ENCODE data around the gene LYPD3. TPM values are rescaled to one million over a fixed set of nuclear protein-coding genes. Genes with fewer than 3 reads are reported as not detected.
"Not testable (repeated sequence)": the region's sequence is repeated elsewhere in the genome, so short reads cannot be mapped to it uniquely, and the experiment has no call there.

Gene LYPD3
- 1 to 10 TPM; 1.4 to 3.4 (median 1.9) TPM for polyA plus RNA-seq (ENCODE audit: insufficient read length in 4 of 4)

DNA sequence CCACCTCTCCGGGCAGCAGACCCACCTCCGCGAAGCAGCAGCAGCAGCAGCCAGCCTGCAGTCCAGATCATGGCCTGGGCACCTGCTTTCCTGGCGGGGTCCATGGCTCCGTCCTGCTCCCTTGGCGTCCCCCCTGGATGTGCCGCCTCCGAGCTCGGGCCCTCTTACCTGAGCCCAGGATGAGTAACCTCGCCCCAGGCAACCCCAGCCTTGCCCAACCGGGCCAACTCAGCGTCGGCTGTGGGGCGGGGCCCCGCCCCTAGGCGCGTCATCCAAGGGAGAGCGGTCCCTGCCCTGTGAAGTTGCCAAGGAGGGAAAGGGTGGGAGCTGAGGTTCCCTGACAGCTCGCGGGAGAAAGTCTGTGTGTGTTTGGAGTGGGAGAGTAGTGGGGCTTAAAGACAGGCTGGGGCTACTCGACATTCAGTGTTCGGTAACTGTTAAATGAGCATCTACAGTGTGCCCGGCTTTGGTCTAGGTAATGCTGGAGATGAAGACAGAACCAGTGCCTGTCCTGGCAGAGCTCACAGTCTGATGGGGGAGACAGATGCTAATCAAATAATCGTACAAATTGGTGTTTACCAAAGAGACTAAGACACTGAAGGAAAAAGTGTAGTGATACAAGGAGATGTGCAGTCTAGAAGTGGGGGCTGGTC, at the start of gene LYPD3:
Gene LYPD3, minus strand, starts transcription at position 141 of the 653 bp plus-strand sequence. Its CDS starts 37 bp downstream, at position 104.
- no peak for DNase-seq (ENCODE audit: low read depth in 4 of 4, low spot score in 2 of 4)

DNA sequence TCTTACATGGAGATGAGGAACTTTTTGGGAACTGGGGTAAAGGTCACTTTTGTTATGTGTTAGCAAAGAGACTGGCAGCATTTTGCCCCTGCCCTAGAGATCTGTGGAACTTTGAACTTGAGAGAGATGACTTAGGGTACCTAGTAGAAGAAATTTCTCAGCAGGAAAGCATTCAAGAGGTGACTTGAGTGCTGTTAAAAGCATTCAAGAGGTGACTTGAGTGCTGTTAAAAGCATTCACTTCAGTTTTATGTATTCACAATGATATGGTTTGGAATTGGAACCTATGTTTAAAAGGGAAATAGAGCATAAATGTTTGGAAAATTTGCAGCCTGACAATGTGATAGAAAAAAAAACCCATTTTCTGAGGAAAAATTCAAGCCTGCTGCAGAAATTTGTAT, 47.0 kb upstream of the LYPD3 start:
- DNase-seq (ENCODE audit: low read depth in 4 of 4, low spot score in 2 of 4) = not testable (repeated sequence)

DNA sequence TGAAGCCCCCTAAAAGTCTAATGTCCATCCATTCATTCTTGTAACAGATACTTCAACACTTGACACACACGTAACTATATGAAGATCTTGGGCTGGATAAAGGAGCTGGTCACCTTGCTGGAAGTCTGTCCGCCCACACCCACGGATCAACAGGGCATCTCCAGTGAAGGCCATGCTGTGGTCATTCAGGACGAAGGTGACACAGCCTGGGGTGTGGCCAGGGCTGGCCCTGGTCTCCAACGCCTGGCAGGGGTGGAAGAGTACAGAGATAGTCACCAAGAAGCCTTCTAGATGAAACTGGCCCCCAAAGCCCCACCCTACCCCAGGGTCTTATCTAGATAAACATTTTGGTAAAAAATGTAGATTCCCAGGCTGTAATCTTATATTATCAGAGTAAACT, 45.9 kb upstream of the LYPD3 start:
- DNase-seq (ENCODE audit: low read depth in 4 of 4, low spot score in 2 of 4) = no peak

DNA sequence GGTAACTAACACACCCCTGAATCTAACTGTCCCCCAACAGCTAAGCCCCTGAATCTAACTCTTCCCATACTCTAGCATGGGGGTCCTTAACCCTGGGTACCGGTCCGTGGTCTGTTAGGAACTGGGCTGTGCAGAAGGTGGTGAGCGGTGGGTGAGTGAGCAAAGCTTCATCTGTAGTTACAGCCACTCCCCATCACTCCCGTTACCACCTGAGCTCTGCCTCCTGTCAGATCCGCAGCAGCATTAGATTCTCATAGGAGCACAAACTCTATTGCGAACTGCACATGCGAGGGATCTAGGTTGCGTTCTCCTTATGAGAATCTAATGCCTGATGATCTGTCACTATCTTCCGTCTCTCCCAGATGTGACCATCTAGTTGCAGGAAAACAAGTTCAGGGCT, 45.3 kb upstream of the LYPD3 start:
- no peak for DNase-seq (ENCODE audit: low read depth in 4 of 4, low spot score in 2 of 4)

DNA sequence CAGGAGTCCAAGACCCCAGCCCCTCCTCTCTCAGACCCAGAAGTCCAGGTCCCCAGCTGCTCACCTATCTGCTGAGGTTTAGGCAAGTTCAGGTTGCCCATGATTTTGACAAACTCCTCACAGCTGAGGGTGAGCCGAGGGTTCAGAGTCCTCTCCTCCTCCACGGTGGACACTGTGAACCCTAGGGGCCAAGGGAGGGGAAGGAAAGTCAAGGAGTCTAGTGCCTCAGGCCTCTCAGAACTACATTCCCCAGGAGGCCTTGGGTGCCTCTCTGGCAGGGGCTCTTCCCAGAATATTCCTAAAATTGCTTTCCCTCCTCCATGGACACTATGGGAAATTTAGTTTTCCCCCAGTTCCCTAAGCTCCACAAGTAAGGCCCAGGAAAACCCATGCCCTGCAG, 42.5 kb upstream of the LYPD3 start:
- no peak for DNase-seq (ENCODE audit: low read depth in 4 of 4, low spot score in 2 of 4)

DNA sequence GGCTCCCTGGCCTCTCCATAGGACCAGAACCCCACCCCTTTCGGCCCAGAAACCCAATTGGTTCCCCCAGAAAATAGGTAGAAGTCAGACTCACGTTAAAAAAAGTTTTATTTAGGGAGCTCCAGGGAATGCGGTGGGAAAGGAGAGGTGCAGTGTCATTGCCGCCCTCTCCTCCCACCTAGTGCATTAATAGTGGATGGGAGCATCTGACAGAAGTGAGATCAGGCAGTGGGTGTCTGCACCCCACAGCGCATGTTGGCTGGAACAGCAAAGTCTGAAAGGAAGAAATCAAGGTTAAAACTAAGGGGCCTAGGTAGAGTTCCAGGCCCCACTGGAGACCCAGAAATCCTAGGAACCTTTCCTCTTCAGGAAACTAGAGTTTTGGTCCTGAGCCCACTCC, 41.2 kb upstream of the LYPD3 start:
- DNase-seq (ENCODE audit: low read depth in 4 of 4, low spot score in 2 of 4) = no peak

DNA sequence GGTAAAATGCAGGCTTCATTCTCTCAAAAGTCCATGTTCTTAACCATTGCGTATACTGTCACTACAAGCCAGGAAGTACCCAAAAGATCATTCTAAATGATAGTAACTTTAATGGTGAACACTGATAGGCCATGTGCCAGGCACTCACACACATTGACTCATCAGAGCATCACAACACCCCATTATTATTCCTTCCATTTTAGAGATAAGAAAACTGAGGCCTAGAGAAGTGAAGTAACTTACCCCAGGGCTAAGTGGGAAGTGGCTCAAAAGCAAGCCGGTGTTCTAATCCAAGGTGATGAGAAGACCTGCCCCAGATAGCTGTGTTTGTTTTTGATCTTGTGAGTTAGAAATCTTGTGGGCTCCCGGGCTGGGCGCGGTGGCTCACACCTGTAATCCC, 40.5 kb upstream of the LYPD3 start:
- DNase-seq (ENCODE audit: low read depth in 4 of 4, low spot score in 2 of 4) = no peak

DNA sequence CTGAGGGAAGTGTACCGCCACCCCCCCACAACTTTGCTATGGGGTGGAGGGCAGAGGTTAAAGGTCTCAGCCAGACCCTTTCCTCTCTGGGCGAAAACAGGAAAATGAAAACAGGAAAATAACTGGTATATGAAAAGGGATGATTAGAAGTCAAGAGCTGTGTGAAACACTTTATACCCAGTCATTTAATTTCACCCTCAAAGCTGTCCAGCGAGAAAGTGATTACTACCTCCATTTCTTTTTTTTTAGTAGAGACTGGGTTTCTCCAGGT, 39.7 kb upstream of the LYPD3 start:
- no peak for DNase-seq (ENCODE audit: low read depth in 4 of 4, low spot score in 2 of 4)

DNA sequence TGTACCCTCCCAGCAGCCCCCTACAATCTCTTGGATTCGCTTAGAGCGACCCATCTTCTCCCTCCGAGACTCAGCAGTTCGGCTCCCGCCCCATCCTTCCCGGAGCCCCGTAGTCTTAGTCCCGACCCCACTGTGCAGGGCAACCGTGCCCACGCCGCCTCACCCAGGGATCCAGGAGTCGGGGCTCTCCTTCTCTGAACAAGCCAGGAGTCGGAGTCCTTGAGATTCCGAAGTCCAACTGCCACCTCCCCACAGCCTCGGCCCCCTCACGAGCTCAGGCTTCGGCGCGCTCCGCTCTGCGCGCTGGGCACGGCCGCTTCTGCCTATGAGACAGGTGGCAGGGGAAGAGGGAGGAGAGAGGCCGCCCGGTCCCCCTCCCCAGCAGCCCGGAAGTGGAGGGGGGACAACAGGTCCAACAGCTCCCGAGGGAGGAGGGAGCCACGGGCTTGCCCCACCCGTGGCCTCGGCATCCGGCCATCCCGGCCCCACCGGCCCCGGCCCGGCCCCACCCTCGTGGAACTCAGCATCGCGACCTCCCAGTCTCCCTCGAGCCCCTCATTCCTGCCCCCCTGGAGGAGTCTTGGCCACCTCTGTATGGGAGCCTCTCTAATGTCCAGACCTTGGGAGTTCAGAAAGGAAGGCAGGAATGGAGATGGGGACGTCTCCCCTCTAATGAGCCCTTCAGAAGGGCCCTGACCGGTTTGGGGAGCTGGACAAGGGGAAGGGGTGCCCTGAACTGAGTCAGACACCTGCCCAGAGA, 39.2 kb upstream of the LYPD3 start, which contains the start of gene PHLDB3:
Gene PHLDB3, minus strand, starts transcription at position 321 of the 760 bp plus-strand sequence. CDS start 628 bp downstream, outside the sequence.
- DNase-seq (ENCODE audit: low read depth in 4 of 4, low spot score in 2 of 4) = no peak

DNA sequence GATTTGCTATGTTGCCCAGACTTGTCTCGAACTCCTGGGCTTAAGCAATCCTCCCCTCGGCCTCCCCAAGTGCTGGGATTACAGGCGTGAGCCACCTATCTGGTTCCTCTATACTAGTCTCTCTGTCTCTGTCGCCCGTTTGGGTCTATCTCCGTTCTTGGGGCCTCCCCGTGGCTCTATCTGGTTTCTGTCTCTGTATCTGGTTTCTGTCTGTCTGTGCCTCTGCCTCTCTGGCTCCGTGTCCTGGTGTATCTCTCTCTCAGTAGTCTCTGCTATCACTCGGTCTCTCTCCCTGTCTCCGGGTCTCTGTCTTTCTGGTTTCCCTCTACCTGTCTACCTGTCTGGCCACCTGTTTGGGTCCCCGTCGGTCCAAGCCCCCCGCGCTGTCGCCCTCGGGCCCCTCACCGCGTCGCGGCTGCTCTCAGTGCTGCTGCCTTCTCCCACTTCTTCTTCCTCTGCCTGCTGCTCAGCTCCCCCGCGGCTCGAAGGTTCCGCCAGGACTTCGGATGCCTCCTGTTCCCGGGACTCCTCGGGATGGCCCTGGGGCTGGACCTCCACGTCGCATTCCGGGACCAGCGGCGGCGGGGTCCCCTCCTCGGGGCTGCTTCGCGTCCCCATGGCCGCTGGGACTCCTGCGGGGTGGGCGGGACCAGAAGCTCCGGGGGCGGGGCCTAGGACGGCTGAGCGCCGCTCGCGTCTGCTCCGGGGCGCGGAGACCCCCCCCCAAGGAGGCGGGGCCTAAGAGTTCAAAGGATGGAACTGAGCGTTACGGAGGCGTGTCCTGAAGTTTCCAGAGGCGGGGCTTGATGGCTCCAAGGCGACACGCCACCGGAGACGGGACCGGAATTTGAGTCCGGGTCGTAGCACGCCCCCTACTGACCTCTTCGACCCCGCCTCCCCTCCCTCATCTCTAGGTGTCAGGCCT, 38.4 kb upstream of the LYPD3 start:
- DNase-seq (ENCODE audit: low read depth in 4 of 4, low spot score in 2 of 4) = peak in 3 of 4 donors; percentile 84 to 93 (median 87)

DNA sequence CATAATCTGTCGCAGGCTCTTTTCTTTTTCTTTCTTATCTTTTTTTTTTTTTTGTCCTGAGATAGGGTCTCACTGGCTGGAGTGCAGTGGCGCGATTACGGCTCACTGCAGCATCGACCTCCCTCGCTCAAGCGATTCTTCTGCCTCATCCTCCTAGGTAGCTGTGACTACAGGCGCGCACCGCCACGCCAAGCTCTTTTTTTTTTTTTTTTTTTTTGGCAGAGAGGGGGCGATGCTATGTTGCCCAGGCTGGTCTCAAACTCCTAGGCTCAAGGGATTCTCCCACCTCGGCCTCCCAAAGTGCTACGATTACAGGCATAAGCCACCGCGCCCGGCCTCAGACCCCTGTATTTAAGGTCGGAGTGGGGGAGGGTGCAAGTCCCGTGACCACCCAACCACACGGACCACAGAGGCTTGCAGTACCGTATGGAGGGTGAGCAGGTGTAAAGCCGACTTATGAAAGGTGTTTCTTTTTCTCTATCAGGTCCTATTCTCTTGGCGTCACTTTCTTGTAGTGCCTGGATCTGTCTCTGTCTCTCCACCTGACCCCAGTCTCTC, 37.1 kb upstream of the LYPD3 start:
- no peak for DNase-seq (ENCODE audit: low read depth in 4 of 4, low spot score in 2 of 4)

DNA sequence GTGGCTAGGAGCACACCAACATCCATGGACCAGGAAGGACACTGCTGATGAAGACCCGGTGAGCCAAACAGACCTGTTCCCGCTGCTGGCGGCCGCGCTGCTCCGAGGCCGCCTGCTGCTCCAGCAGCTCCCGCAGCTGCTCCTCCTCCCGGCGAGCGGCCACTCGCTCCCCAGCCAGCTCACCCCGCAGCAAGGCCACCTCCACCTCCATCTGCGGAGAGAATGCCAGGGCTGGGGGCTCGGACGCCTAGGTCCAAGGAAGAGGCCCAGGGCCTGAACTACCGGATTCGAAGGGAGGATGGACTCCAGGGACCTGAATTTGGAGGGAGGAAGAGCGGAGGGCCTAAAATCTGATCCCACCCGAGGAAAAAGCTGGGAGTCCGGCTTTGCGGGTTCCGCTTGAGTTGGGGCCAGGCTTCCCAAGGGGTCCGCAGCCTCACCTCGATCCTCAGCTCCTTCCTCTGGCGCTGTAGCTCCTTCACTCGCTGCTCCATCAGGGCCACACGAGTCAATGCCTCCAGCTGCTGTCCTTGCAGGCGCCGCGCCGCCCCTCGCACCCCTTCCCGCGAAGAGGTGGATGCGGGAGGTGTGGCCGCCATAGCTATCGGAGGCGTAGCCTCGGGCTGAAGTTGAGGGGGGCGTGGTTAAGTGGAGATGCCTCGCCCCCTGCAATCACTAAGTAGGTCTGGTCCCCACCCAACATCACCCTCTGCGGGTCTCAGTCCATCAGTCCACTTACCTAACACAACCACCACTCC, 36.4 kb upstream of the LYPD3 start:
- no peak for DNase-seq (ENCODE audit: low read depth in 4 of 4, low spot score in 2 of 4)

DNA sequence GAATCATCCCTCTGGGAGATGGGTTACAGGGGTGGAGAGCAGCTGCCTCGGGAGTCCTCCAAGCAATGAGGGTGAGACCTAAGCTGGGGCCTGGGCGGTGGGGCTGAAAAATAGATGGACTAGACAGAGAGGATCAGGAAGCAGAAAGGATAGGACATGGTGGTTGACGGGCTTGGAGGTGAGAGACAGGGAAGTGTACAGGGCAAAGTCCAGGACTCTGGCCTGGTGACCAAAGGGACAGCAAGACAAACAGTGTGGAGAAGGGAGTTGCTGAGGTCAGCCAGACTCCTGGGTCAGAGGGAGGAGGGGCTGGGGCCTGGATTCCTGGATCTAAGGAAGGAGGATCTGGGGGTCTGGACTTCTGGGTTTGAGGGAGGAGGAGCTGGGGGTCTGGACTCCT, 33.6 kb upstream of the LYPD3 start:
- no peak for DNase-seq (ENCODE audit: low read depth in 4 of 4, low spot score in 2 of 4)

DNA sequence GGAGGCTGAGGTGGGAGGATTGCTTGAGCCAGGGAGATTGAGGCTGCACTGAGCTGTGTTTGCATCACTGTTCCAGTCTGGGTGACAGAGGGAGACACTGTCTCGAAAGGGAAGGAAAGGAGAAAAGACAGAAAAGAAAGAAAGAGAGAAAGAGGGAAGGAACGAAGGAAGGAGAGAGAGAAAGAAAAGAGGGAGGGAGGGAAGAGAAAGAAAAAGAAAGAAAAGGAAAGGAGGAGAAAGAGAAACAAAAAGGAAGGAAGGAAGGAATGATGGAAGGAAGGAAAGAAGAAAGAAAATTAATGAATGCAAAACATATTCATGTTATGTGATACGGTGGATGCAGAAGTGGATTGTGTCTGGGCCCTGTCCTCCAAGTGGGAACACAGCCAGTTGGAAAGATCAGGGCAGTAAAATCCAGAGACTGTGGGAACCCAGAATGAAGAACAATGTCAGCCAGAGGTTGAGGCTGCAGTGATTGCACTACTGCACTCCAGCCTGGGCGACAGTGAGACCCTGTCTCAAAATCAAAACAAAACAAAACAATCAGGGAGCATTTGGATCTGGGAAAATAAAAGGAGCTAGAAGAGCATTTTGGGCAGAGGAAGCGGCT, 32.9 kb upstream of the LYPD3 start:
- DNase-seq (ENCODE audit: low read depth in 4 of 4, low spot score in 2 of 4) = no peak

DNA sequence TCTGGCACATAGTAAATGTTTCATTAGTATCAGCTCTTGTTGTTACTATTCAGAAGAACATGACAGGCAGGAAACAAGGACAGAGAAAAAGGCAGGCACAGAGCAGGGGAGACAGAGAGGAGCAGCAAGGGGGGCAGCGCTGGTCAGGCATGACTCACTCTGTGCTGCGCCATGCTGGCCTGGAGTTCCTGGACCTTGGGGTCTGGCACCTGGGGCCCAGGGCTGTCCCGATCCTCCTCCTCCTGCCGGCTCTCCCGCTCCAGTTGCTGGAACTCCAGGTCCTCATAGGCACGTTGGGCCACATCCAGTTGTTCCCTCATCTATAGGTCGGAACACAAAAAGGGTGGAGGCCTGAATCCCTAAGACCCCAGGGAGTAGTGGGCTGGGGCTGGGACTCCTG, 31.6 kb upstream of the LYPD3 start:
- no peak for DNase-seq (ENCODE audit: low read depth in 4 of 4, low spot score in 2 of 4)

DNA sequence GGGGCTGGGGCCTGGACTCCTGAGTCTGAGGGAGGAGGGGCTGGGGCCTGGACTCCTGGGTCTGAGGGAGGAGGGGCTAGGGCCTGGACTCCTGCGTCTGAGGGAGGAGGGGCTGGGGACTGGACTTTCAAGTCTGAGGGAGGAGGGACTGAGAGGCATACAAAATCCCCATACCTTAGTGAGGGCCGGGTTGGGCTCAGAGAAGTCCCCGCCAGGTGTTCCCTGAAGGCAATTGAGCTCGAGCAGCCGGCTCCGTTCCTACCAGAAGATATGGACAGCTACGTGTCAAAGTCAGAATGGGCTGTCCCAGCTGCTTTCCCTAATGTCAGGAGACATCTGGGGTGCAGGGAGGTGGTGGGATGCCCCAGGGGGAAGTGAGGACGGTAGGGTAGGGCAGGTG, 29.7 kb upstream of the LYPD3 start:
- no peak for DNase-seq (ENCODE audit: low read depth in 4 of 4, low spot score in 2 of 4)

DNA sequence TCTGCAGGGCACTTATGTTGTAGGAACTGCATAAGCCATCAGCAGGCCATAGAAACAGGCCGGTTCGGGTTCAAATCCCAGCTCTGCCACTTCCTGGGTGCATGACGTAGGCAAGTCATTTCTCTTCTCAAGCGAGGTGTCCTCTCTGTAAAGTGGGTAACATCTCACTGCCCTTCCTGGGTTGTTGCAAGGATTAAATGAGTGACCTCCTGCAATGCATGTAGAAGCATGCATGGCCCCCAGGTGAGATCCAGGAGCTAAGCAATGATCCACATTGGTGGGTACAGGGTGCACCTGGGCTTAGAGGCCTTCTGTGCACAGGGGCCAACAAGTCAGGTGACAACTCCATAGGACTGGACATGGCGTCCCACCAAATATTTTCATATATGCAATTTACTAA, 25.4 kb upstream of the LYPD3 start:
- no peak for DNase-seq (ENCODE audit: low read depth in 4 of 4, low spot score in 2 of 4)

DNA sequence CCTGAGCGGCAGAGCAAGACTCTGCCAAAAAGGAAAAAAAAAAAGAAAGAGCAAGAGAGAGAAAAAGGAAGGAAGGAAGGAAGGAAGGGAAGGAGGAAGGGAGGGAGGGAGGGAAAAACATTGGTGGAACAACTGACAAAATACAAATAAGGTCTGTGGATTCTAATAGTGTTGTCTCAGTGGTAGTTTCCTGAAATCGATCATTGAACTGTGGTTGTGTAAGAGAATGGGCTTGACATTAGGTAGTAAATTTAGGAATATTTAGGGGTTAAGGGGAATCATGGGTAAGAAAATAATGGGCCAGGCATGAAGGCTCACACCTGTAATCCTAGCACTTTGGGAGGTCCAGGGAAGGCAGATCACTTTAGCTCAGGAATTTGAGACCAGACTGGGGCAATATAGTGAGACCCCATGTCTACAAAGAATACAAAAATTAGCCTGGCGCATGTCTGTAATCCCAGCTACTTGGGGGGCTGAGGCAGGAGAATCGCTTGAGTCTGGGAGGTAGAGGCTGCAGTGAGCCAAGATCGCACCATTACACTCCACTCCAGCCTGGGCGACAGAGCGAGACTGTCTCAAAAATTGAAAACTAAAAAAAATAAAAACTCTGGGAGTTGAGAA, 24.7 kb upstream of the LYPD3 start:
- no peak for DNase-seq (ENCODE audit: low read depth in 4 of 4, low spot score in 2 of 4)

DNA sequence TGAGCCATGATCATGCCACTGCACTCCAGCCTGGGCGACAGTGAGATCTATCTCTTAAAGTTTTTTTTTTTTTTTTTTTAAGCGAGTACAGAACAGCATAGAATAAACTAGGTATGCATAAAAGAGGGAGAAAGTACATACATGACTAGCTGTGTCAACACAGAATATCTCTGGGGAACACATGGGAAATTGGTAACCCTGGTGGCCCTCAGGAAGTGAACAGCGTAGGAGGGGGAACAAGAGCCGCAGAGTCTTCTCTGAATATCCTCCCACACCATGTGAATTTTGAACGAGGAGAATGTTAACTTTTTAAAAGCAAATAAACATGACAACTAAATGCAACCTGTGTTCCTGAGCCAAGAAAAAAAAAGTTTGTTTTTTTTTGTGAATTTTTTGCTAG, 23.9 kb upstream of the LYPD3 start:
- no peak for DNase-seq (ENCODE audit: low read depth in 4 of 4, low spot score in 2 of 4)

Data from left renal cortex interstitium (tissue), 4 donors.